Measurements from ENCODE around the gene SERPINB2. TPM values are rescaled to one million over a fixed set of nuclear protein-coding genes. Genes with fewer than 3 reads are reported as not detected.

SERPINB2 gene
- total and polyA plus RNA-seq, 4 experiments from 2014 or later: 1.2 to 1.7 TPM; not detected in 2

DNA sequence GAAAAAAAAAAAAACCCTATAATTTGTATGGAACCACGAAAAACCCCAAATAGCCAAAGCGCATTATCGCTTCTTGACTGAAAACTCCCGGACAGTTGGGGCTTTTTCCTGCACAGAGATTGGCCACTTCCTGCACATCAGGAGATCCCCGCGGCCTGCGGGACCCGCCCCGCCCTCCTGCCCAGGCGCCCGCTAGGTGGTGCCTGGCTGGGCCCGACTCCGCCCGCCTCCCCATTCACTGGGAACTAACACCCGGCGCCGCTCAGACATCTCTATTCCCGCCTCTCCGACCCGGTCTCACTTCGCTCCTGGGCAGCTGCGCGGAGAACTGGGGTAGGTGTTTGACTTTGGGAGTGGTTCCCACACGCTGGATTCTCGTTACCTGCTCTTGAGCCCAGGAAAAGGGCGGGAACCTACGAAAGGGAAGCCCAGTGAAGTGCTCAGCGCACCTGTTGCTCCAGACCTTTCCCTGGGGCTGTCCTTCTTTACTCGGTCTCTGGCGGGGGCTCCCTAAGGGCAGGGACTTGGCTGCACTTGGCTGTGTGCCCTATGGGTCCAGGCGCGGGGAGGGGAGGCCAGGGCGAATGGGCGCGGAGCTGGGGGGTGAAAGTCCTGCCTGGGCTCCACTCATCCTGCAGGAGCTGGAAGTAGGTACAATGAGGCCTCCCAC, 61.7 kb downstream of the SERPINB2 start, which contains the start of gene HMSD:
TSS of gene HMSD (plus strand) at position 234 of the 670 bp plus-strand sequence. CDS start 4,155 bp downstream, outside the sequence.
- no peak within 1 kb of the TSS for H3K27ac ChIP-seq (ENCODE audit: low read depth, low read length)
- peak; percentile 34 to 61 (median 46) for DNase-seq
- H3K9me3 ChIP-seq (ENCODE audit: control insufficient read depth in 1 of 2, low read length in 2 of 2): no peaks in the 10 kb centered on the region
- H3K27ac Mint-ChIP-seq: peak within 1 kb of the TSS in 2 of 7 donors; percentile 60 to 61
- H3K4me3 ChIP-seq (ENCODE audit: low read length in 2 of 2): peak within 1 kb of the TSS; percentile 29 to 42
- H3K4me3 Mint-ChIP-seq: peak within 1 kb of the TSS; percentile 73 to 89 (median 78)
- H3K4me1 Mint-ChIP-seq: peaks cover 8 to 27% (median 20%) of the 10 kb centered on the region in 4 donors
- no peaks in the 10 kb centered on the region for H3K9me3 Mint-ChIP-seq
- H3K36me3 ChIP-seq (ENCODE audit: insufficient read depth, low read length): no peaks in the 10 kb centered on the region
- peaks cover 13% of the 10 kb centered on the region for H3K4me1 ChIP-seq (ENCODE audit: insufficient read depth, low read length)
- H3K27me3 Mint-ChIP-seq: peaks cover 4 to 13% of the 10 kb centered on the region in 2 donors
- CTCF ChIA-PET (ENCODE audit: partially characterized antibody): interaction anchor here (0.9 to 2.0 kb wide), 4 partner anchors 10 to 18 kb away, joined by 3 to 9 read pairs (median 4); no protein-coding TSS in a partner anchor
- no peaks in the 10 kb centered on the region for H3K36me3 Mint-ChIP-seq
- intact Hi-C loops (cut with micrococcal nuclease): loop anchor here (1.0 kb wide), 1 partner anchor 30 kb away; no protein-coding TSS in a partner anchor
- no peaks in the 10 kb centered on the region for H3K27me3 ChIP-seq (ENCODE audit: insufficient read depth, low read length)
- POLR2A ChIA-PET (ENCODE audit: partially characterized antibody): no interaction called here

DNA sequence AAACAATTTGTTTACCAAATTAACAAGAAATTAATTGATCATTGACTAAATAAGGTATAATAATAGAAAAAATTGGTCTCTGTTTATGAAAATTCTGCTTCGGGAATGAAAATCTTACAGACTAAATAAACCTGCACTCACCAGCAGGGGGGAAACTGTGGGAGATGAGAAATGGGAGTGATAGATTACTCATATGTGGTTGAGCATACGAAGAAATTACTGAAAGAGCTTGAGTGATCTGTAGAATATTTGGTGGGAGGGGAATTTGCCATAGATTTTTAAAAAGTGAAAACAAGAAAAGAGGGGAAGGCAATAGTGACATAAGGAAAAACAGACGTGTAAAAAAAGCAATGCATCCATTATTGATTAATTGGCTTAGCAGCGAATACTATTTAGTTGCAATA, 63.8 kb downstream of the SERPINB2 start:
- H3K4me1 Mint-ChIP-seq: peaks cover 8 to 27% (median 20%) of the 10 kb centered on the region in 4 donors
- no peaks in the 10 kb centered on the region for H3K36me3 Mint-ChIP-seq
- peak overlapping the region in 1 of 8 donors; percentile 43 for H3K4me3 Mint-ChIP-seq
- peaks cover 1 to 6% of the 10 kb centered on the region in 2 donors for H3K27me3 Mint-ChIP-seq
- H3K4me1 ChIP-seq (ENCODE audit: insufficient read depth, low read length): peaks cover 13% of the 10 kb centered on the region
- ChIA-PET CTCF (ENCODE audit: partially characterized antibody) (interaction anchor here (0.7 to 1.5 kb wide), 2 partner anchors 13 to 15 kb away, joined by 4 to 5 read pairs; no protein-coding TSS in a partner anchor), POLR2A (ENCODE audit: partially characterized antibody) (no interaction called here)
- no peak overlapping the region for H3K27ac ChIP-seq (ENCODE audit: low read depth, low read length)
- no peaks in the 10 kb centered on the region for H3K36me3 ChIP-seq (ENCODE audit: insufficient read depth, low read length)
- H3K27me3 ChIP-seq (ENCODE audit: insufficient read depth, low read length): no peaks in the 10 kb centered on the region
- H3K27ac Mint-ChIP-seq: no peak overlapping the region
- H3K4me3 ChIP-seq (ENCODE audit: low read length in 2 of 2): no peak overlapping the region
- intact Hi-C loops (cut with micrococcal nuclease): no loop called here
- H3K9me3 Mint-ChIP-seq: no peaks in the 10 kb centered on the region
- no peak for DNase-seq
- no peaks in the 10 kb centered on the region for H3K9me3 ChIP-seq (ENCODE audit: control insufficient read depth in 1 of 2, low read length in 2 of 2)

Other genes starting within 250 kb of the SERPINB2 start
- not detected for gene SERPINB4, start 243.4 kb upstream of the SERPINB2 start, total RNA-seq
- not detected for gene SERPINB4, start 243.4 kb upstream of the SERPINB2 start, polyA plus RNA-seq
- gene SERPINB3, start 225.8 kb upstream of the SERPINB2 start, total RNA-seq: not detected
- gene SERPINB3, start 225.8 kb upstream of the SERPINB2 start, polyA plus RNA-seq: not detected
- gene SERPINB11, start 184.7 kb upstream of the SERPINB2 start, total RNA-seq: not detected
- gene SERPINB11, start 184.7 kb upstream of the SERPINB2 start, polyA plus RNA-seq: not detected
- not detected for gene SERPINB7, start 112.3 kb upstream of the SERPINB2 start, total RNA-seq
- gene SERPINB7, start 112.3 kb upstream of the SERPINB2 start, polyA plus RNA-seq: not detected
- not detected for gene SERPINB10, start 20.3 kb downstream of the SERPINB2 start, total RNA-seq
- gene SERPINB10, start 20.3 kb downstream of the SERPINB2 start, polyA plus RNA-seq: not detected
- 1 to 10 TPM; 1.8 to 2.2 TPM for gene HMSD, start 61.6 kb downstream of the SERPINB2 start, total RNA-seq
- not detected for gene HMSD, start 61.6 kb downstream of the SERPINB2 start, polyA plus RNA-seq
- 10 to 100 TPM; 13.8 to 16.3 TPM for gene SERPINB8, start 82.4 kb downstream of the SERPINB2 start, total RNA-seq
- gene SERPINB8, start 82.4 kb downstream of the SERPINB2 start, polyA plus RNA-seq: 10 to 100 TPM; 14.2 to 16.3 TPM